ENCODE data around the gene BCAS3.

- TF ChIP-seq POLR2AphosphoS5 (IDR thresholded peaks at IDR 0.05; ENCODE audit: low read depth, low read length) = no peak
- TF ChIP-seq ZFX (IDR thresholded peaks at IDR 0.05) = no peak
- no peak for TF ChIP-seq POLR2A (IDR thresholded peaks at IDR 0.05; ENCODE audit: borderline replicate concordance, extremely low read depth, insufficient read depth, insufficient read length)
- TF ChIP-seq EGR1 (IDR thresholded peaks at IDR 0.05; ENCODE audit: low read depth) = no peak
Measured at GRCh38 chr17:61259360-61259759, 581.7 kb downstream of the BCAS3 start.

Measured in HCT116 (cell line).